GM18861 (cell line): Measurements from ENCODE around the gene RFTN2.
A peak's percentile ranks its signal among the peaks of the same experiment; 100 is the strongest.

ENCODE experiments used
- ATAC-seq: cut with Tn5 transposase; IDR thresholded peaks from one replicate; pipeline ENCODE4 v1.9.1; 2021; ENCODE audit not compliant: unreplicated experiment

RFTN2 gene

DNA sequence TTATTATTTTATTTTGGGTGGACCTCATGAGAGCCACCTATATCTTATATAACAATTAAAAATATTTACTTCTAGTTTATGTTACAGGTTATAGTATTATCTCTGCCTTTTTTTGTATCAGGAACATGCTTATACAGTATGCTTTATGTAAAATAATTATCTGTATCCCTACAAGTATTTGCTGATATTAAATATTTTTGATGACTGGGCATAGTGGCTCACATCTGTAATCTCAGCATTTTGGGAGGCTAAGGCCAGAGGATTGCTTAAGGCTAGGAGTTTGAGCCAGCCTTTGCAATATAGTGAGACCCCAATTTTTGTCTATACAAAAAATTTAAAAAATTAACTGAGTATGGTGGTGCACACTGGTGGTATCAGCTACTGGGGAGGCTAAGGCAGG lies 119.9 kb downstream of the RFTN2 start:
- no peak for ATAC-seq

DNA sequence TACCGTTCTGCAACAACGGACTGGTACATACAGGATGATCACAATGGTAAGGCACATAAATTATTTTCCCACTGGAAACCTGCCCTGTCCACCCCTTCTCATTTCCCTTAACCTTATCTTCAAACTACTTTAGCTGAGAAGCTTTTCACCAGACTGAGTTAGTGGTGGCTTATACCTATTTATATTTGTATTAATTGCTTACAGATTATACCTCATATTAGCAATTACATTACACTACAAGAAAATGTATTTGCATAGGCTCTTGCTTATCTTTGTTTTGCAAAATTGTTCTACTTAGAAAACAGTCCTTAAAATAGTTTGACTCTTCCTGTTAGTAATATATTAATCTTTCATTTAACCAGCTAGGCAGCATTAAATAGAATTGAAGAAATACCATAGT lies 124.1 kb downstream of the RFTN2 start:
- ATAC-seq = peak; percentile 77

DNA sequence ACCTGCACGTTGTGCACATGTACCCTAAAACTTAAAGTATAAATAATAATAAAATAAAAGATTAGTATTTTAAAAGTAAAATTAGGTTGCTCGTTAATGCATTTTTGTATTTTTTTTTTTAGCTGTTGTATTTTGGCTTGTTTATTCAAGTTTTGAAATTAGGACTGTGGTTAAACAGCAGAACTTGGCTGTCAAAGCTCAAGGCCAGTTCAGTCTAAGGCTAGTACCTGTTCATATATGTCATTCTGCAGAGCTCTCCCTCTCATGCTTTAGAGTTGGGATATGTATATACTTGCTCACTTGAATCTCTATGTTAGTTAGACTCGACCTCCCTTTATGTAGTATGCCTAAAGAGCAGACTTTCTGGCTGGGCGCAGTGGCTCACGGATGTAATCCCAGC lies 126.8 kb downstream of the RFTN2 start:
- ATAC-seq = no peak

DNA sequence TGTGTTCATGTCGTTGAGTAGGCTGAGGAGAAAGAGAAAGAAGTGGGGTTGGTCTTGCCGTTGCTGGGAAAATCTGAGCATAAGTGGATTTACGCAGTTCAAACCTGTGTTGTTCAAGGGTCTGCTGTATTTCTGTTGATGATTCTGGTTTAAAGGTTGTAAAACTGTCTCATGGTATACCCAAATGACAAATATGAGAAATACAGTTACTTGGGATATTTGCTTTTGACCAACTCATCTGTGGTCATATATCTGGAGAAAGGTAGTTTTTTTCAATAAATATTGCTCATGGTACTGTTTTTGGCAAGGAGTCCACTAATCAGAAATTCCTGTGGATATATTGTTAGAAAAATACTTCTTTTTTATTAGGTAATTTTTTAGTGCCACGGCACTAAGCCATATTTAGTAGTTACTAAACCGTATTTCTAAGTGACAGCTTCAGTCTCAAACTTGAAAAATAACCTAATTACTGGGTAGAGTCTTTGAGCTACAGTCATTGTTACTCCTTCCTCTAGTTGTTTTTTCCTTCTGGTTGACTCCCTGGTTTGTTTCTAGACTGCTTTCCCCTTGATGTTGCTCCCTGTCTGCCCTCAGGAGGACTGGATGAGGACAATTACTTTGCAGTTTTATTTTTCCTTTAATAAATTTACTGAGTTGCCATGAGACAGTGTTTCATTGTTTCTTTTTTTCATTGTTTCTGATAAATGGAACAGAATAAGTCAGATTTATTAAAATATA lies 128.1 kb downstream of the RFTN2 start:
- no peak for ATAC-seq

DNA sequence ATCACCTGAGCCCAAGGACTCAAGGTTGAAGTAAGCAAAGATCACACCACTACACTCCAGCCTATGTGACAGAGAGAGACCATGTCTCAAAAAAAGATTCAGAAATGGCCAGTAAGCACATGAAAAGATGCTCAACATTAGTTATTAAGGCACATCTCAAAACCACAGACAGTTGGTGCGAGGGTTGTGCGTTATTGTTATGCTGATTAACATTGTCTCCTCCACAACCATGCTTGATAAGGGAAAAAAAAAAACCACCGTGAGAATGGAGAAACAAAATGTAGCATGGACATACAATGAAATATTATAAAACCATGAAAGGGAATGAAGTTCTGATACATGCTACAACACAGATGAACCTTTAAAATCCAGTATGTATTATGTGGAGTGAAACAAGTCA lies 132.2 kb downstream of the RFTN2 start:
- no peak for ATAC-seq

DNA sequence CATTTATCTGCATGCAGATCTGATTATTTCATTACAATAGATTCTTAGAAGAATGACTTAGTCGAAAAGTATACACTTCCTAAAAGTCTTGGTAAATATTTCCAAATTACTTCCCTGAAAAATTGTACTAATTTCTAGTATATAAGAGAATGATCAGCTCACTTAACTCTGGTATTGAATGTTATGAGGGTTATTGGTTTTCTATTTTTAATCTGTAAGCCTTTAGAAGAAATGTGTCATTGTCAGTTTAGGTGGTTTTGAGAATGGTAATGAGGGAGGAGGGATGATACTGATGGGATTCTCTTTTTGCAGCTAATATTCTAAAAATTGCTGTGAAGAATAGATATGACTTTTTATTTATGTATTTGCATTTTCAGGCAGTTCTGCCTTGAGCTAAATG lies 135.7 kb downstream of the RFTN2 start:
- ATAC-seq = no peak

DNA sequence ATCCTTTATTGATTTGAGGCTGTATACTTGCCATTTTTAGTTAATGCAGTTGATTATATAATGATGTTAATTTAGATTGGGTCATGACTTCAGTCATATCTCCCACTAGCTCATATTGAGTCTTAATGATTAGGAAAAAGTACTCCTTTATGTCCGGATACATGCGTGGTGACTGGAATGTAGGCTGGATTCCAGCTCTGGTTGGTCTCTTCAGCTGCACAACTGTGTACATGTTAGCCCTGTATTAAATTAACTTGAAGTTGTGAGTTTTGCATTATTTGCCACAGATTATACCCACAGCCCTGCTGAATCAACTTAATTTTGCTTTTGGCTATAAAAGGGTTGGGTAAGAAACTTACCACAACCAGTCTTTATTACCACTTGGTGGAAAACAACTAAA lies 137.0 kb downstream of the RFTN2 start:
- ATAC-seq = no peak
